CD14-positive monocyte (primary cell): ENCODE results near the gene SPATA13. TPM values are rescaled to one million over a fixed set of nuclear protein-coding genes. Genes with fewer than 3 reads are reported as not detected.

Source experiments
- DNase-seq, 3 donors: peaks; one replicate each; pipeline ENCODE4 v3.0.0-alpha.2; 2011 to 2022
- H2AFZ ChIP-seq: 2 replicates; pipeline ENCODE4 v1.6.0; 2012; ENCODE audit warnings: mild to moderate bottlenecking, low read depth, low read length, inconsistent platforms; ENCODE audit not compliant: insufficient read depth, poor library complexity, severe bottlenecking
- H3K27ac ChIP-seq, 2 donors: 1 replicate in 1 of 2; 2 replicates in 1 of 2; pipeline ENCODE4 v1.5.1; 2012 to 2013; ENCODE audit warnings: low read length in 2 of 2, control low read depth in 1 of 2, inconsistent platforms in 1 of 2, low read depth in 1 of 2, mild to moderate bottlenecking in 1 of 2
- H3K27me3 ChIP-seq, 2 donors: one replicate each; pipeline versions ENCODE4 v1.6.0 to v1.6.1; 2011 to 2013; ENCODE audit warnings: low read length in 2 of 2; ENCODE audit not compliant: control insufficient read depth in 2 of 2, insufficient read depth in 2 of 2
- H3K36me3 ChIP-seq, 2 donors: replicated peaks in 1 of 2; 1 replicate in 1 of 2; 2 replicates in 1 of 2; pipeline versions ENCODE4 v1.5.1 to v1.6.1; 2012 to 2013; ENCODE audit warnings: low read length in 2 of 2, control low read depth in 1 of 2, inconsistent platforms in 1 of 2, mild to moderate bottlenecking in 1 of 2; ENCODE audit not compliant: insufficient read depth in 2 of 2, control insufficient read depth in 1 of 2
- H3K4me1 ChIP-seq, 2 donors: 1 replicate in 1 of 2; 2 replicates in 1 of 2; pipeline versions ENCODE4 v1.5.1 to v1.6.1; 2012 to 2013; ENCODE audit warnings: low read length in 2 of 2, control low read depth in 1 of 2, inconsistent platforms in 1 of 2, mild to moderate bottlenecking in 1 of 2, moderate library complexity in 1 of 2; ENCODE audit not compliant: insufficient read depth in 2 of 2, control insufficient read depth in 1 of 2
- H3K4me2 ChIP-seq: replicated peaks from 2 replicates; pipeline ENCODE3; 2012; ENCODE audit warnings: low read length, moderate library complexity, mild to moderate bottlenecking; ENCODE audit not compliant: poor library complexity, severe bottlenecking; ENCODE audit errors: extremely low read depth
- H3K4me3 ChIP-seq, 3 experiments: fragments of 200-600 bp in 1 of 3; sonication (generic) in 1 of 3; replicated peaks in 1 of 3; 1 replicate in 2 of 3; 2 replicates in 1 of 3; pipeline ENCODE4 v1.5.1; 2011 to 2013; ENCODE audit warnings: low read length in 3 of 3, mild to moderate bottlenecking in 3 of 3, control low read depth in 2 of 3, low read depth in 2 of 3, inconsistent platforms in 1 of 3, moderate library complexity in 1 of 3
- H3K79me2 ChIP-seq: 2 replicates; pipeline ENCODE4 v1.6.0; 2012; ENCODE audit warnings: mild to moderate bottlenecking, control low read depth, inconsistent platforms, low read length, moderate library complexity; ENCODE audit not compliant: insufficient read depth
- H3K9ac ChIP-seq: 2 replicates; pipeline ENCODE4 v1.6.0; 2017; ENCODE audit warnings: low read length, mild to moderate bottlenecking; ENCODE audit not compliant: insufficient read depth, poor library complexity, severe bottlenecking
- H3K9me3 ChIP-seq, 2 donors: replicated peaks in 1 of 2; 1 replicate in 1 of 2; 2 replicates in 1 of 2; pipeline versions ENCODE4 v1.5.1 to v1.6.1; 2012 to 2013; ENCODE audit warnings: low read length in 2 of 2, control low read depth in 1 of 2; ENCODE audit not compliant: control insufficient read depth in 1 of 2, insufficient read depth in 1 of 2
- H4K20me1 ChIP-seq: 2 replicates; pipeline ENCODE4 v1.6.0; 2012; ENCODE audit warnings: mild to moderate bottlenecking, low read length, control low read depth, moderate library complexity; ENCODE audit not compliant: insufficient read depth
- H3K27ac Mint-ChIP-seq, 7 donors: one replicate each; pipeline ENCODE4 v1.8.0; 2020; ENCODE audit warnings: mild to moderate bottlenecking in 7 of 7, mixed read lengths in 7 of 7, moderate library complexity in 6 of 7, inconsistent platforms in 2 of 7
- H3K27me3 Mint-ChIP-seq, 3 donors: one replicate each; pipeline ENCODE4 v1.8.0; 2021 to 2022; ENCODE audit warnings: low read depth in 3 of 3, mild to moderate bottlenecking in 3 of 3, mixed read lengths in 3 of 3, moderate library complexity in 3 of 3, inconsistent platforms in 1 of 3
- H3K36me3 Mint-ChIP-seq, 2 donors: one replicate each; pipeline ENCODE4 v1.8.0; 2020; ENCODE audit warnings: mixed read lengths in 2 of 2, inconsistent platforms in 1 of 2, mild to moderate bottlenecking in 1 of 2
- H3K4me1 Mint-ChIP-seq: one replicate; pipeline ENCODE4 v1.8.0; 2020; ENCODE audit warnings: mild to moderate bottlenecking, mixed read lengths
- H3K4me3 Mint-ChIP-seq, 2 donors: one replicate each; pipeline ENCODE4 v1.8.0; 2020; ENCODE audit warnings: mild to moderate bottlenecking in 2 of 2, mixed read lengths in 2 of 2, moderate library complexity in 1 of 2
- H3K9me3 Mint-ChIP-seq, 7 donors: one replicate each; pipeline ENCODE4 v1.8.0; 2020 to 2022; ENCODE audit warnings: mixed read lengths in 7 of 7, mild to moderate bottlenecking in 6 of 7, moderate library complexity in 6 of 7, inconsistent platforms in 2 of 7
- CTCF ChIP-seq: fragments of 200-600 bp; IDR thresholded peaks from one replicate; pipeline ENCODE4 v1.8.0; 2022; ENCODE audit warnings: antibody characterized with exemption, mild to moderate bottlenecking
- WGBS: methylation state at CpG from one replicate; pipeline ENCODE4 v1.1.5; 2013; ENCODE audit warnings: missing lambda C conversion rate; ENCODE audit not compliant: insufficient coverage; 5-methylcytosine and 5-hydroxymethylcytosine counted together
- intact Hi-C, 2 donors: fragments of 100-400 bp; cut with micrococcal nuclease; formaldehyde crosslinking; loops; one replicate each; pipeline versions ENCODE4 v1.15.0 to v1.15.1; 2023
- polyA plus RNA-seq, 3 donors: library from polyadenylated mRNA; depleted of rRNA in 1 of 3; unstranded in 2 of 3; stranded (reverse) in 1 of 3; fragments of 300-500 nt in 2 of 3; fragments of >200 nt in 1 of 3; fragmentation: Illumina TruSeq in 2 of 3; gene quantifications; 1 replicate in 2 of 3; 2 replicates in 1 of 3; pipeline ENCODE4 v1.2.3, GENCODE V29; 2012 to 2021

The SPATA13 gene
- polyA plus RNA-seq, 3 donors: 9.3 to 44.7 (median 11.6) TPM

- peaks cover 13% of the 10 kb centered on the region for H3K4me1 Mint-ChIP-seq
- H3K79me2 ChIP-seq: no peaks in the 10 kb centered on the region
- no peaks in the 10 kb centered on the region for H3K4me1 ChIP-seq
- no peaks in the 10 kb centered on the region for H3K27me3 ChIP-seq
- no peak overlapping the region for H3K9ac ChIP-seq
- peaks cover 0 to 2% (median 1%) of the 10 kb centered on the region in 3 donors for H3K27me3 Mint-ChIP-seq
- H3K9me3 ChIP-seq: no peaks in the 10 kb centered on the region
- H3K9me3 Mint-ChIP-seq: no peaks in the 10 kb centered on the region
- intact Hi-C loops: no loop called here
- no peak overlapping the region for H3K4me2 ChIP-seq
- no peak overlapping the region for H3K27ac Mint-ChIP-seq
- DNase-seq: no peak
- no peaks in the 10 kb centered on the region for H3K36me3 ChIP-seq
- H2AFZ ChIP-seq: no peak overlapping the region
- no peak overlapping the region for H3K27ac ChIP-seq
- no peaks in the 10 kb centered on the region for H3K36me3 Mint-ChIP-seq
- no peak for TF ChIP-seq CTCF
- no peak overlapping the region for H3K4me3 ChIP-seq
- no CpG with 5 or more reads among the region's 4 CpGs for WGBS
- no peaks in the 10 kb centered on the region for H4K20me1 ChIP-seq
- no peak overlapping the region for H3K4me3 Mint-ChIP-seq
These were observed 36.2 kb downstream of the SPATA13 start for GRCh38 chr13:24196593-24197197.

GRCh38 chr13:24199016-24199415 lies 38.5 kb downstream of the SPATA13 start:
- intact Hi-C loops: no loop called here
- no peak overlapping the region for H3K27ac ChIP-seq
- Mint-ChIP-seq H3K36me3 (no peaks in the 10 kb centered on the region), H3K27me3 (peaks cover 0 to 2% (median 0%) of the 10 kb centered on the region in 3 donors), H3K27ac (no peak overlapping the region), H3K4me3 (no peak overlapping the region), H3K4me1 (peaks cover 12% of the 10 kb centered on the region), H3K9me3 (no peaks in the 10 kb centered on the region)
- H4K20me1 ChIP-seq: no peaks in the 10 kb centered on the region
- DNase-seq: no peak
- WGBS: 97% methylated on average over 6 of the region's 9 CpGs
- H3K4me2 ChIP-seq: no peak overlapping the region
- no peak for TF ChIP-seq CTCF
- H3K9me3 ChIP-seq: no peaks in the 10 kb centered on the region
- no peak overlapping the region for H2AFZ ChIP-seq
- H3K36me3 ChIP-seq: no peaks in the 10 kb centered on the region
- no peak overlapping the region for H3K9ac ChIP-seq
- H3K79me2 ChIP-seq: no peaks in the 10 kb centered on the region
- H3K27me3 ChIP-seq: no peaks in the 10 kb centered on the region
- H3K4me3 ChIP-seq: no peak overlapping the region
- H3K4me1 ChIP-seq: peaks cover 9 to 10% of the 10 kb centered on the region in 2 donors
